K562 (cell line): ENCODE data around the gene ITPA. TPM values are rescaled to one million over a fixed set of nuclear protein-coding genes. Genes with fewer than 3 reads are reported as not detected.

Source experiments
- ATF7 ChIP-seq: fragments of 450-650 bp; IDR thresholded peaks from 2 replicates; pipeline ENCODE4 v1.7.1; 2014; ENCODE audit warnings: mild to moderate bottlenecking, moderate library complexity
- CHCHD3 ChIP-seq: fragments of 250-450 bp; sonication (Bioruptor Pico); IDR thresholded peaks from 2 replicates; pipeline ENCODE4 v2.1.2; 2022; ENCODE audit warnings: mild to moderate bottlenecking
- E2F6 ChIP-seq, 2 experiments: IDR thresholded peaks; 2 replicates each; pipeline ENCODE4 v1.6.1; 2011; ENCODE audit warnings: borderline replicate concordance in 1 of 2, control low read depth in 1 of 2, low read depth in 1 of 2, low read length in 1 of 2, mild to moderate bottlenecking in 1 of 2, mixed read lengths in 1 of 2, moderate library complexity in 1 of 2; ENCODE audit not compliant: insufficient read depth in 1 of 2, insufficient read length in 1 of 2, poor library complexity in 1 of 2, severe bottlenecking in 1 of 2; ENCODE audit errors: extremely low read depth in 1 of 2
- GTF2F1 ChIP-seq: IDR thresholded peaks from 2 replicates; pipeline ENCODE4 v1.6.1; 2011; ENCODE audit warnings: low read depth, low read length, improper control_type of control experiment
- HBP1 ChIP-seq: fragments of 450-650 bp; formaldehyde crosslinking; IDR thresholded peaks from 2 replicates; pipeline ENCODE4 v1.4.0; 2022; ENCODE audit warnings: missing genetic modification characterization
- MCM5 ChIP-seq: fragments of 450-650 bp; IDR thresholded peaks from 2 replicates; pipeline ENCODE4 v1.6.1; 2016; ENCODE audit warnings: low read depth
- MNT ChIP-seq, 2 experiments: fragments of 450-650 bp; conservative IDR thresholded peaks; 2 replicates each; pipeline ENCODE4 v1.6.1; 2017; ENCODE audit warnings: mild to moderate bottlenecking in 2 of 2, moderate library complexity in 2 of 2
- MTA3 ChIP-seq: fragments of 450-650 bp; formaldehyde crosslinking; IDR thresholded peaks from 2 replicates; pipeline ENCODE4 v1.6.1; 2017; ENCODE audit warnings: mild to moderate bottlenecking, borderline replicate concordance
- NR2C1 ChIP-seq, 2 experiments: fragments of 450-650 bp; IDR thresholded peaks; 2 replicates each; pipeline ENCODE4 v1.6.1; 2017; ENCODE audit warnings: mild to moderate bottlenecking in 2 of 2, antibody characterized with exemption in 1 of 2, inconsistent platforms in 1 of 2, missing compliant biosample characterization in 1 of 2, missing genetic modification characterization in 1 of 2
- PCBP2 ChIP-seq: fragments of 200-400 bp; formaldehyde crosslinking; IDR thresholded peaks from 2 replicates; pipeline ENCODE4 v1.6.1; 2018; ENCODE audit warnings: low read length, low read depth, mild to moderate bottlenecking, moderate library complexity; ENCODE audit not compliant: poor library complexity, severe bottlenecking
- POU5F1 ChIP-seq: fragments of 150-350 bp; IDR thresholded peaks from 2 replicates; pipeline ENCODE4 v1.6.1; 2014; ENCODE audit warnings: borderline replicate concordance, low read length, low read depth, mild to moderate bottlenecking; ENCODE audit not compliant: partially characterized antibody
- RBBP5 ChIP-seq: fragments of 200-600 bp; sonication (generic); IDR thresholded peaks from 2 replicates; pipeline ENCODE4 v1.6.1; 2012; ENCODE audit warnings: borderline replicate concordance, mild to moderate bottlenecking, low read length, control low read depth, inconsistent platforms; ENCODE audit not compliant: insufficient read depth, poor library complexity, severe bottlenecking
- SAP30 ChIP-seq: fragments of 200-600 bp; sonication (generic); IDR thresholded peaks from 2 replicates; pipeline ENCODE4 v1.6.1; 2012; ENCODE audit warnings: borderline replicate concordance, low read depth, mild to moderate bottlenecking, moderate library complexity, low read length, control low read depth, inconsistent platforms; ENCODE audit not compliant: insufficient read depth, poor library complexity, severe bottlenecking
- SMAD4 ChIP-seq: fragments of 250-450 bp; sonication (Bioruptor Pico); conservative IDR thresholded peaks from 2 replicates; pipeline ENCODE4 v1.8.0; 2021; ENCODE audit warnings: inconsistent platforms, mild to moderate bottlenecking, moderate library complexity
- TAF15 ChIP-seq: fragments of 200-400 bp; formaldehyde crosslinking; IDR thresholded peaks from 2 replicates; pipeline ENCODE4 v1.6.1; 2017; ENCODE audit warnings: mild to moderate bottlenecking, low read depth, low read length, moderate library complexity
- TBL1XR1 ChIP-seq, 2 experiments: IDR thresholded peaks; 2 replicates each; pipeline ENCODE4 v1.6.1; 2012; ENCODE audit warnings: improper control_type of control experiment in 2 of 2, low read length in 2 of 2, mild to moderate bottlenecking in 1 of 2
- ZBTB17 ChIP-seq: fragments of 450-650 bp; formaldehyde crosslinking; IDR thresholded peaks from 2 replicates; pipeline ENCODE4 v1.4.0; 2020; ENCODE audit warnings: mild to moderate bottlenecking
- ZBTB2 ChIP-seq: fragments of 450-650 bp; IDR thresholded peaks from 2 replicates; pipeline ENCODE4 v1.6.1; 2016; ENCODE audit warnings: antibody characterized with exemption
- ZNF124 ChIP-seq: sonication (generic); formaldehyde crosslinking; IDR thresholded peaks from 2 replicates; pipeline ENCODE4 v1.8.1; 2022; ENCODE audit warnings: missing genetic modification reagents
- ZNF175 ChIP-seq: fragments of 200-800 bp; sonication (Bioruptor generic); IDR thresholded peaks from 2 replicates; pipeline ENCODE4 v1.6.1; 2016; ENCODE audit warnings: low read depth, mild to moderate bottlenecking, missing genetic modification characterization, missing compliant biosample characterization
- ZNF263 ChIP-seq: sonication (generic); formaldehyde crosslinking; IDR thresholded peaks from 2 replicates; pipeline ENCODE4 v1.8.0; 2022; ENCODE audit warnings: mild to moderate bottlenecking, missing genetic modification reagents, borderline replicate concordance
- polyA plus RNA-seq, 8 experiments: library from polyadenylated mRNA; depleted of rRNA in 4 of 8; stranded (reverse) in 5 of 8; unstranded in 3 of 8; fragments of >200 nt; fragmentation: Nextera tagmentation in 2 of 8; fragmentation: Illumina TruSeq in 1 of 8; extraction: Ambion mirVana in 2 of 8; extraction: Trizol in 1 of 8; gene quantifications; 2 replicates each; pipeline versions ENCODE4 v1.2.1 to v1.2.3, GENCODE V29; 2011 to 2014; ENCODE audit warnings: inconsistent platforms in 1 of 8, missing spikeins in 1 of 8
- total RNA-seq, 7 experiments: library from RNA; depleted of rRNA in 6 of 7; stranded (reverse); fragments of >200 nt in 6 of 7; fragmentation: Illumina TruSeq in 2 of 7; extraction: Trizol in 2 of 7; gene quantifications; 2 replicates each; pipeline versions ENCODE4 v1.2.1 to v1.2.3, GENCODE V29; 2011 to 2021; ENCODE audit warnings: low replicate concordance in 1 of 7

Gene ITPA
- total and polyA plus RNA-seq, 9 of the 15 experiments (the other 6 are each of a cell fraction or from before 2014, with no cell fraction given), result 5.0 to 79.7 (median 36.7) TPM

GRCh38 chr20:3209257-3209945, at the start of gene ITPA (continued):
- 0 out of 2 replicates have a peak, but pooled peaks have one; percentile 30 for TF ChIP-seq HBP1 (CRISPR knock-in tag)
- TF ChIP-seq MTA3, result no peak
- TF ChIP-seq POU5F1, result no peak
- TF ChIP-seq SMAD4 (CRISPR knock-in tag), result no peak
- TF ChIP-seq ZNF124 (CRISPR knock-in tag), result no peak
- peak in 1 of 2 experiments; percentile 28 for TF ChIP-seq E2F6 (IDR thresholded peaks at IDR 0.05; ENCODE audit: borderline replicate concordance in 1 of 2, extremely low read depth in 1 of 2, insufficient read depth in 1 of 2, insufficient read length in 1 of 2, low read depth in 1 of 2, low read length in 1 of 2, poor library complexity in 1 of 2, severe bottlenecking in 1 of 2)
- TF ChIP-seq CHCHD3, result no peak
- TF ChIP-seq TBL1XR1 (IDR thresholded peaks at IDR 0.05; ENCODE audit: low read length in 2 of 2), result no peak
- TF ChIP-seq ZBTB2, result no peak
- peak; percentile 67 for TF ChIP-seq NR2C1 (IDR thresholded peaks at IDR 0.05)
- peak; percentile 73 for TF ChIP-seq NR2C1 (tag; IDR thresholded peaks at IDR 0.05)
- peak; percentile 56; the same call in 1 of the 2 replicates for TF ChIP-seq ZNF263
- no peak for TF ChIP-seq ZBTB17 (CRISPR knock-in tag)
- no peak for TF ChIP-seq GTF2F1
- no peak for TF ChIP-seq ATF7
- TF ChIP-seq RBBP5, result peak; percentile 58
- peak; percentile 94 to 95 for TF ChIP-seq MNT (conservative IDR thresholded peaks at IDR 0.05)
- TF ChIP-seq ZNF175, result no peak
- TF ChIP-seq MCM5, result no peak
- TF ChIP-seq SAP30, result peak; percentile 91
- no peak for TF ChIP-seq TAF15
- TF ChIP-seq PCBP2, result no peak
